ENCODE data around the gene TRAF7. TPM values are rescaled to one million over a fixed set of nuclear protein-coding genes. Genes with fewer than 3 reads are reported as not detected.

TRAF7 gene
- total RNA-seq, 1 donor from 2014 or later: 23.4 TPM

DNA sequence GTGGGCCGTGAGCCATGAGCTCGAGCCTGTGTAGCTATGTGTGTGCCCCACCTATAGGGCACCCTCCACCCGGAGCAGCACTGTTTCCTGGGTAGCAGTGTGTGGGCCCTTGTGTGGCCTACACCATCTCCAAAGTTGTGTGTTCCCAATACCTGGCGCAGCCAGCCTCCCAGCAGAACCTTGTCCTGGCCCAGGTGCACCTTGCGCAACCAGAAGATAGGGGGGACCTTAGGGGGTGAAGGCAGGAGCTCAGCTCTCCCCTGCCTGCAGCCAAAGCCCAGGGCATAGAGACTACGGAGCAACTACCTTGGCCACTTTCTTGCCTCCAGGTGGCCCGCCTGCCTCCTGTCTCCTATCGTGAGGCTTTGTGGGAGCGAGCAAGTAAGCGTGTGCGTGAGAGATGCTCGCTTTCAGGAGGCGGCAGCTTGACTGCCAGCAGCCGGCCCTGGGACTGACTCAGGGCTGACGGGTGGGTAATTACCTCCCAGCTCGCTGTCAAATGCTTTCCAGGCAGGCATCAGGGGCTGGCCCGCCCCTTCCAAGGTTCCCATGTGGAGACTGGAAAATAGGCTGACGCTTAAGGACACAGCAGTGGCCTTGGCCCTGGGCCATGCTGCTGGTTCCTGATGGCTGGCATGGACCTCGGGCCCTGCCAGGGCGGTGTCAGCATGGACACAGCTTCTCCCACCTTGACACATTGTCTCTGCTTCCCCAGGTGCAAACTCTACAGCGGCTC lies 19.0 kb downstream of the TRAF7 start:
- DNase-seq: no peak
- intact Hi-C loops (cut with DNase I): no loop called here
- no peak for ATAC-seq (ENCODE audit: poor library complexity)

DNA sequence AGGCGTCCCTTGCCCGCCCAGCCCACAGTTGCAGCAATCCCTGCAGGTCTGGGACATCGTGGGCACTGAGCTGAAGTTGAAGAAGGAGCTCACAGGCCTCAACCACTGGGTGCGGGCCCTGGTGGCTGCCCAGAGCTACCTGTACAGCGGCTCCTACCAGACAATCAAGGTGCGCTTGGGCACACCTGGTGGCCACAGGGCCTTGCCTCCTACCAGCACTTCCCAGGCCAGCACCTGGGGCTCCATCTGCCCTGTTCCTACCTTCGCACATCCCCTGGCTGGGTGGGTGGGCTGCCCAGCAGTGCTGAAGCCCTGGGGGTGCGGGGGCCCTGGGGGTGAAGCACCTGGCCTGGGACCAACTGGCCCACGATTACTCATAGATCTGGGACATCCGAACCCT lies 19.9 kb downstream of the TRAF7 start:
- DNase-seq (no peak), ATAC-seq (ENCODE audit: poor library complexity) (no peak)
- intact Hi-C loops (cut with DNase I): no loop called here

GRCh38 chr16:2176047-2176446 lies 20.5 kb downstream of the TRAF7 start:
- DNase-seq (no peak), ATAC-seq (ENCODE audit: poor library complexity) (no peak)
- intact Hi-C loops (cut with DNase I): no loop called here

- DNase-seq (no peak), ATAC-seq (ENCODE audit: poor library complexity) (no peak)
- intact Hi-C loops (cut with DNase I): no loop called here
These were observed 21.5 kb downstream of the TRAF7 start for GRCh38 chr16:2177101-2177500.

DNA sequence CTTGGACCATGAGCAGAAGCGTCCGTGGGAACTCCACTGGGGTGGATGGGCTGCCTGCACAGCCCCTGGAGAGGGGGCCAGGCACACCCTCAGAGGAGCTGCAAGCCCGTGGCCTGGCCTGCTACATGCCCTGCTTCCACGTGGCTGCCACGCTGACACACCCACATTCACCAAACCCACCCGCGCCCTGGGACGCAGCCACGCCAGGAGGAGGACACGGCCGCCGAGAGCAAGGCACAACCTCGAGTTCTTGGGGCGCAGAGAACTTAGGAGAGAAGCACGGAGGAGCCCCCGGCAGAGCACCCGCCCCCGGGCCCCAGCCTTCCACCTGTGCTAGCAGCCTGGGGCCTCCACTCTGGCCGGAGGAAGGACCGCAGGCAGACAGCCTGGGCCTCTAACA lies 22.0 kb downstream of the TRAF7 start:
- intact Hi-C loops (cut with DNase I): no loop called here
- DNase-seq: no peak

DNA sequence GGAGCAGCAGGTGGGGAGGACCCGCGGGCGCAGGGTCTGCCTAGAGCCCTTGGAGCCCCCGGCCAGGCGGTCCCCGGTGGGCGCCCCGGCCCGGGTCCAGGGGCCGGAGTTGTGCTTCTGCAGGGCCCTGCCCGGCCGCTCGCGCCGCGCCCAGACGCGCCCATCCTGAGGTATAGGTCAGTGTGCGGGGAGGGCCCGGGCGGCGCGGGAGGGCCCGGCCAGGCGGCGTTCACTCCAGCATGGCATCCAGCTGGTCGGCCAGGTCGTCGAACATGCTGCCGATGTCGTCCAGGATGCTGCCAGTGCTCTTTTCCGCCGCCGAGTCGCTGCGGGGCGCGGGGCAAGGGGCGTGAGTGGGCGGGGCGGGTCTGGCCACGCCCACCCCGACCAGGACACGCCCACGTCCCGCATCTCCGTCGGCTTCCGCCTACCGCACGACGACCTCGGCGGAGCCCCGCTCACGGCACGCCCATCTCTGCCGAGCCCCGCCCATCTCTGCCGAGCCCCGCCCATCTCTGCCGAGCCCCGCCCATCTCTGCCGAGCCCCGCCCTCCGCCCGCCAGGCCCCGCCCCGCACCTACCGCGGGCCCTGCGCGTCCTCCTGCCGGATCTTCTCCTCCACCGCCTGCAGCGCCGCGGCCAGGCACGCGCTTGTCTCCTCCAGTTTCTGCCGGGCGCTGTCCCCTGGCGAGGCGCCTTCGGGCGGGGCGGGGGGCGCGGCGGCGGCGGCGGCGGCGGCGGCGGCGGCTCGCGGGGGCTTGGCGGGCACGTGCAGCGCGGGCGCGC lies 22.9 kb downstream of the TRAF7 start:
- DNase-seq: no peak
- intact Hi-C loops (cut with DNase I): no loop called here
- no peak for ATAC-seq (ENCODE audit: poor library complexity)

More for the DNA sequence above, 22.0 kb downstream of the TRAF7 start:
- no peak for ATAC-seq (ENCODE audit: poor library complexity)

DNA sequence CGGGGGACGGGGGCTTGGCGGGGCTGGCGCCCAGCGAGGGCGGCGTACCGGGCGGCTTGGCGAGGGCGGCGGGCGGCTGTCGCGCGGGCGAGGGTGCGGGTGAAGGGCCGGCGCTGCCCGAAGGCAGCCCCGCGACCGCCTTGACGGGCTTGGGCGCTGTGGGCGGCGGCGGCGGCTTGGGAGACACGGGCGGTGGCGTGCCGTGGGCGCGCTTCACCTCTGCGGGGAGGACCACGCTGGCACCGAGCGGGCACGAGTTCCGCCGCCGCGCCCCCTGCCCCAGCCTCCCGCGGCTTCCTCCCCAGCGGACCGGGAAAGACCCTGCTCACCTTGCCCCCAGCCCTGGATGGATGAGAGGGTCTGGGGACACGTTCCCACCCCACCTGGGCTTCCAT lies 23.5 kb downstream of the TRAF7 start:
- ATAC-seq (ENCODE audit: poor library complexity) (no peak), DNase-seq (no peak)
- intact Hi-C loops (cut with DNase I): no loop called here

DNA sequence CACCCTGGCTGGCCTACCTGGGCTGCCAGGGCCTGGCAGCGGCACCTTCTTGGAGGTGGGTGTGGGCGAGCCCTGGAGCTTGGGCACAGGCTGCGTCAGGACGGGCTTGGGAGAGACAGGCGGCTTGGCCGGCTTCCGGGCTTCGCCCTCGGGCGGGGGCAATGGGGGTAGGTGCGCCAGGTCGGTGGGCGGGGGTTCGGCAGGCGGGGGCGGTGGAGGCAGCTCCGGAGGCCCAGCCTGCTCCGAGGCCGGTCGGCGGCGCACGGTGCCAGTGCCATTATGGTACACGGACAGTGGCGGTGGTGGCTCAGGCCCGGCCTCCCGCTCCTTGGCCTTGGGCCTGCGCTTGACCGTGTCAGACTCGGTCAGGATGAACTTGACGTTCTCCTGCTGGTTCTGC lies 24.0 kb downstream of the TRAF7 start:
- ATAC-seq (ENCODE audit: poor library complexity) (no peak), DNase-seq (no peak)
- intact Hi-C loops (cut with DNase I): no loop called here

DNA sequence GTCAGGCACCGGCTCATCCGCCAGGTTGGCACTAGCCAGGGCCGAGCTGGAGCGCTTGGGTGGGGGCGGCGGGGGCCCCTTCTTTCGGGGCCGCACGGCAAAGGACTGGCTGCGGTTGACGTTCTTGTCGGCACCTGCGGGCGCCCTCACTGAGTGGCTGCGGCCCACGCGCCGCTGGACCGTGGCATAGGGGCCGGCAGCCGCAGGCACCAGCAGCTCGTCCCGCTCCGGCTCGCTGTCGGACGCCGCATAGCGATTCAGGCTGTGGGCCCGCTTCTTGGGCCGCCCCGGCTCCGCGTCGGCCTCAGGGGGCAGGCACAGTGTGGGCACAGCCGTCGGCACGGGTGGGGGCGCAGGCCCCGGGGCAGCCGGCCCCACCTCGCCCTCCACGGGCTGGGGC lies 24.9 kb downstream of the TRAF7 start:
- ATAC-seq (ENCODE audit: poor library complexity) (no peak), DNase-seq (no peak)
- intact Hi-C loops (cut with DNase I): loop anchor here (10.0 kb wide), 1 partner anchor 64 kb away; no protein-coding TSS in a partner anchor

- intact Hi-C loops (cut with DNase I): loop anchor here (10.0 kb wide), 1 partner anchor 64 kb away; no protein-coding TSS in a partner anchor
- ATAC-seq (ENCODE audit: poor library complexity): no peak
- no peak for DNase-seq
These were observed 25.7 kb downstream of the TRAF7 start for GRCh38 chr16:2180962-2181923.

DNA sequence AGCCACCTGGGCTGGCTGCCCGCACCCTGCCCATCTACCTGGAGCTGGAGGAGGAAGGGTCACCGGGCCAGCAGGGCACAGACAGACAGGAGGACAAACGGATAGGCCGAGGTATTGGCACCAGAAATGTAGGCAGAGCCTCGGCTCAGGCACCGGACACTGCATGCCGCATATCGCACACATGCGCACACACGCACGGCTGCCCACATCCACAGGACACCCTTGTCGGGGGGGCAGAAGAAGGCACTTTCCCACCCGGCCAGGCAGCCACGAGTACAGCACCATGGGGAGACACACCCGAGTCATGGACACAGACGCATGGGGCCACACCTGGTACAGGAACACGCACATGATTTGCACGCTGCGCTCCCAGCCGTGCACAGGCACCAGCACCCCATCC lies 26.4 kb downstream of the TRAF7 start:
- ATAC-seq (ENCODE audit: poor library complexity) (no peak), DNase-seq (no peak)
- intact Hi-C loops (cut with DNase I): loop anchor here (10.0 kb wide), 1 partner anchor 63 kb away; no protein-coding TSS in a partner anchor

- no peak for ATAC-seq (ENCODE audit: poor library complexity)
- intact Hi-C loops (cut with DNase I): loop anchor here (10.0 kb wide), 1 partner anchor 61 kb away; no protein-coding TSS in a partner anchor
These were observed 28.1 kb downstream of the TRAF7 start for GRCh38 chr16:2183671-2184070.

GRCh38 chr16:2184346-2184745 lies 28.8 kb downstream of the TRAF7 start:
- no peak for DNase-seq
- intact Hi-C loops (cut with DNase I): loop anchor here (10.0 kb wide), 1 partner anchor 60 kb away; no protein-coding TSS in a partner anchor
- no peak for ATAC-seq (ENCODE audit: poor library complexity)

More at GRCh38 chr16:2183671-2184070, 28.1 kb downstream of the TRAF7 start:
- DNase-seq: no peak

GRCh38 chr16:2184962-2185361 lies 29.4 kb downstream of the TRAF7 start:
- ATAC-seq (ENCODE audit: poor library complexity) (no peak), DNase-seq (no peak)
- intact Hi-C loops (cut with DNase I): loop anchor here (10.0 kb wide), 1 partner anchor 60 kb away; no protein-coding TSS in a partner anchor

GRCh38 chr16:2186064-2186463 lies 30.5 kb downstream of the TRAF7 start:
- no peak for DNase-seq
- intact Hi-C loops (cut with DNase I): loop anchor here (10.0 kb wide), 1 partner anchor 59 kb away; no protein-coding TSS in a partner anchor
- ATAC-seq (ENCODE audit: poor library complexity): no peak

- intact Hi-C loops (cut with DNase I): loop anchor here (10.0 kb wide), 1 partner anchor 58 kb away; no protein-coding TSS in a partner anchor
- DNase-seq (no peak), ATAC-seq (ENCODE audit: poor library complexity) (no peak)
These were observed 30.9 kb downstream of the TRAF7 start for GRCh38 chr16:2186505-2186904.

GRCh38 chr16:2187212-2187611 lies 31.6 kb downstream of the TRAF7 start:
- DNase-seq: no peak
- ATAC-seq (ENCODE audit: poor library complexity): no peak
- intact Hi-C loops (cut with DNase I): loop anchor here (10.0 kb wide), 1 partner anchor 58 kb away; no protein-coding TSS in a partner anchor

- intact Hi-C loops (cut with DNase I): loop anchor here (10.0 kb wide), 1 partner anchor 56 kb away; no protein-coding TSS in a partner anchor
- ATAC-seq (ENCODE audit: poor library complexity) (no peak), DNase-seq (no peak)
These were observed 32.8 kb downstream of the TRAF7 start for GRCh38 chr16:2188395-2188794.
